HEK293T (cell line): ENCODE data around the gene RRBP1.

Experiments
- BHLHE40 ChIP-seq: fragments of 450-650 bp; IDR thresholded peaks from 2 replicates; pipeline ENCODE4 v1.6.1; 2016; ENCODE audit warnings: mild to moderate bottlenecking, moderate library complexity, borderline replicate concordance
- NFRKB ChIP-seq: fragments of 450-650 bp; IDR thresholded peaks from 2 replicates; pipeline ENCODE4 v1.6.1; 2016; ENCODE audit warnings: mild to moderate bottlenecking, moderate library complexity
- SP1 ChIP-seq: fragments of 450-650 bp; IDR thresholded peaks from 2 replicates; pipeline ENCODE4 v1.6.1; 2017
- SUZ12 ChIP-seq: fragments of 450-650 bp; IDR thresholded peaks from 2 replicates; pipeline ENCODE4 v1.6.1; 2016; ENCODE audit warnings: mild to moderate bottlenecking

DNA sequence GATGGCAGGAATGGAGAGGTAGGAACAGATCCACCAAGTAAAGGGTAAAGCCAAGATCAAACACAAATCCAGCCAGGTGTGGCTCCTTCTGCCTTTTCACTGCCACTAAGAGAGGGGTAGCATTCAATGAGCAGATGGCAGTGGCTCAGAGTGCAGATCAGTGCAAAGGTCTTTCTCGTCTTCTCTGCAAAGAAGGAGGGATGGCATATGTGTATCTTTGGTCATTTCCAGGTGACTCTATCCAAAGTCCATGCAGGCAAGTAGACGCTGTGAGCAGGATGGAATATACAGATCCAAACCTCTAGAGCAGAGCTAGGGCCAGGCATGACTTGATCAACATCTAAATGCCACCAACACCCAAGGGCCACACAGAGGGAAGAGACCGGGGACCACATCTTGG lies 24.6 kb upstream of the RRBP1 start:
- no peak for TF ChIP-seq BHLHE40
- no peak for TF ChIP-seq SUZ12
- TF ChIP-seq SP1 = no peak
- TF ChIP-seq NFRKB = no peak
